ENCODE results near the gene XBP1. TPM values are rescaled to one million over a fixed set of nuclear protein-coding genes. Genes with fewer than 3 reads are reported as not detected.

XBP1 gene
- total and polyA plus RNA-seq, 2 of the 4 experiments (the other 2 are of a cell fraction) = 95.0 to 223 TPM

GRCh38 chr22:28791841-28792490 lies 8.4 kb downstream of the XBP1 start:
- Histone ChIP-seq H2AK5ac (ENCODE audit: low read depth, low read length) (no peak overlapping the region), H3K4ac (ENCODE audit: low read depth, low read length) (no peak overlapping the region), H4K5ac (ENCODE audit: low read depth, low read length) (no peak overlapping the region), H3K27ac (ENCODE audit: insufficient read depth, low read length) (no peak overlapping the region), H3K79me1 (ENCODE audit: low read depth in 1 of 2, low read length in 2 of 2) (peaks cover 19 to 28% of the 10 kb centered on the region in 2 experiments), H2BK120ac (ENCODE audit: low read depth, low read length) (no peak overlapping the region), H3K36me3 (ENCODE audit: control insufficient read depth, insufficient read depth, low read length) (peaks cover 31% of the 10 kb centered on the region), H3K4me1 (ENCODE audit: control insufficient read depth, insufficient read depth, low read length) (peaks cover 3% of the 10 kb centered on the region; the same call in 1 of the 2 replicates), H3K27me3 (ENCODE audit: control insufficient read depth, insufficient read depth, low read length) (no peaks in the 10 kb centered on the region), H3K9me3 (ENCODE audit: control insufficient read depth, insufficient read depth, low read length) (no peaks in the 10 kb centered on the region), H3K14ac (replicated peaks; ENCODE audit: low read depth, low read length) (no peak overlapping the region), H2BK5ac (ENCODE audit: low read depth, low read length, poor library complexity, severe bottlenecking) (no peak overlapping the region), H2AK9ac (replicated peaks; ENCODE audit: low read depth, low read length, poor library complexity) (no peak overlapping the region), H2BK20ac (ENCODE audit: low read depth, low read length) (no peak overlapping the region), H2BK15ac (ENCODE audit: low read depth, low read length) (no peak overlapping the region), H3K18ac (ENCODE audit: low read depth, low read length) (no peak overlapping the region), H3K9me1 (ENCODE audit: insufficient read depth, low read length) (peaks cover 8% of the 10 kb centered on the region; the same call in 1 of the 2 replicates), H3K23ac (ENCODE audit: low read depth, low read length) (no peak overlapping the region), H4K91ac (ENCODE audit: insufficient read depth, low read depth, low read length) (no peak overlapping the region), H3K4me2 (ENCODE audit: low read depth, low read length) (no peak overlapping the region), H4K8ac (ENCODE audit: low read depth in 2 of 2, low read length in 2 of 2) (no peak overlapping the region), H3K4me3 (ENCODE audit: insufficient read depth, low read depth, low read length) (no peak overlapping the region), H2AFZ (replicated peaks; ENCODE audit: low read length, poor library complexity) (no peak overlapping the region), H4K20me1 (ENCODE audit: insufficient read depth, low read length) (peaks cover 38% of the 10 kb centered on the region), H3K9ac (ENCODE audit: low read depth, low read length) (no peak overlapping the region), H3K56ac (ENCODE audit: extremely low read depth, insufficient read depth, low read length) (no peak overlapping the region)
- ChIA-PET CTCF (interaction anchor here (0.6 kb wide), 3 partner anchors 11 to 255 kb away, joined by 3 read pairs; no protein-coding TSS in a partner anchor), POLR2A (ENCODE audit: unreplicated experiment) (interaction anchor here (0.6 to 0.7 kb wide), 2 partner anchors 261 to 873 kb away, joined by 3 read pairs; partner anchors contain the start of gene PITPNB)
- in situ Hi-C loops (cut with MboI; ENCODE audit: low sequenced_read_pairs) = no loop called here
- intact Hi-C loops (cut with micrococcal nuclease) = loop anchor here (10.0 kb wide), 1 partner anchor 187 kb away; no protein-coding TSS in a partner anchor
- dilution Hi-C loops (cut with HindIII; ENCODE audit: low sequenced_read_pairs, unreplicated experiment) = no loop called here
- DNase-seq (peak; percentile 31), ATAC-seq (ENCODE audit: low read depth) (no peak)
- whole genome bisulfite sequencing, 2 experiments (ENCODE audit: extremely low coverage in 2 of 2, insufficient read length in 1 of 2) = no CpG with 5 or more reads among the region's 3 CpGs
- BruUV-seq (replicated peaks) = no TSS peak
- TF ChIP-seq FOS (IDR thresholded peaks at IDR 0.05; ENCODE audit: low read depth, low read length) (no peak), SMC3 (IDR thresholded peaks at IDR 0.05; ENCODE audit: low read depth, low read length) (no peak), MAZ (IDR thresholded peaks at IDR 0.05; ENCODE audit: borderline replicate concordance, low read depth, low read length) (no peak), USF2 (IDR thresholded peaks at IDR 0.05; ENCODE audit: low read depth, low read length) (no peak), POLR2A (IDR thresholded peaks at IDR 0.05; ENCODE audit: low read depth, low read length) (no peak), CHD1 (IDR thresholded peaks at IDR 0.05; ENCODE audit: low read depth, low read length) (no peak), CEBPB (IDR thresholded peaks at IDR 0.05; ENCODE audit: low read depth, low read length) (no peak), RAD21 (IDR thresholded peaks at IDR 0.05; ENCODE audit: low read length) (no peak), BHLHE40 (IDR thresholded peaks at IDR 0.05; ENCODE audit: low read depth, low read length) (no peak)
- TF ChIP-seq, protein P1, sequence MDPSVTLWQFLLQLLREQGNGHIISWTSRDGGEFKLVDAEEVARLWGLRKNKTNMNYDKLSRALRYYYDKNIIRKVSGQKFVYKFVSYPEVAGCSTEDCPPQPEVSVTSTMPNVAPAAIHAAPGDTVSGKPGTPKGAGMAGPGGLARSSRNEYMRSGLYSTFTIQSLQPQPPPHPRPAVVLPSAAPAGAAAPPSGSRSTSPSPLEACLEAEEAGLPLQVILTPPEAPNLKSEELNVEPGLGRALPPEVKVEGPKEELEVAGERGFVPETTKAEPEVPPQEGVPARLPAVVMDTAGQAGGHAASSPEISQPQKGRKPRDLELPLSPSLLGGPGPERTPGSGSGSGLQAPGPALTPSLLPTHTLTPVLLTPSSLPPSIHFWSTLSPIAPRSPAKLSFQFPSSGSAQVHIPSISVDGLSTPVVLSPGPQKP (IDR thresholded peaks at IDR 0.05; ENCODE audit: borderline replicate concordance, low read depth, low read length) = no peak
- TF ChIP-seq, protein P2, sequence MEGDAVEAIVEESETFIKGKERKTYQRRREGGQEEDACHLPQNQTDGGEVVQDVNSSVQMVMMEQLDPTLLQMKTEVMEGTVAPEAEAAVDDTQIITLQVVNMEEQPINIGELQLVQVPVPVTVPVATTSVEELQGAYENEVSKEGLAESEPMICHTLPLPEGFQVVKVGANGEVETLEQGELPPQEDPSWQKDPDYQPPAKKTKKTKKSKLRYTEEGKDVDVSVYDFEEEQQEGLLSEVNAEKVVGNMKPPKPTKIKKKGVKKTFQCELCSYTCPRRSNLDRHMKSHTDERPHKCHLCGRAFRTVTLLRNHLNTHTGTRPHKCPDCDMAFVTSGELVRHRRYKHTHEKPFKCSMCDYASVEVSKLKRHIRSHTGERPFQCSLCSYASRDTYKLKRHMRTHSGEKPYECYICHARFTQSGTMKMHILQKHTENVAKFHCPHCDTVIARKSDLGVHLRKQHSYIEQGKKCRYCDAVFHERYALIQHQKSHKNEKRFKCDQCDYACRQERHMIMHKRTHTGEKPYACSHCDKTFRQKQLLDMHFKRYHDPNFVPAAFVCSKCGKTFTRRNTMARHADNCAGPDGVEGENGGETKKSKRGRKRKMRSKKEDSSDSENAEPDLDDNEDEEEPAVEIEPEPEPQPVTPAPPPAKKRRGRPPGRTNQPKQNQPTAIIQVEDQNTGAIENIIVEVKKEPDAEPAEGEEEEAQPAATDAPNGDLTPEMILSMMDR (conservative IDR thresholded peaks at IDR 0.05; ENCODE audit: low read depth, low read length) = no peak
